DND-41 (cell line): ENCODE measurements around the gene DCBLD2.

Experiments
- EZH2 ChIP-seq: IDR thresholded peaks from 3 replicates; pipeline ENCODE4 v1.6.1; 2012; ENCODE audit warnings: borderline replicate concordance, low read depth, mild to moderate bottlenecking, moderate library complexity, low read length, inconsistent platforms; ENCODE audit not compliant: severe bottlenecking
- TF ChIP-seq, protein P1 (sequence below): IDR thresholded peaks from 2 replicates; pipeline ENCODE4 v1.5.1; 2012; ENCODE audit warnings: borderline replicate concordance, low read length, moderate library complexity, mild to moderate bottlenecking; ENCODE audit not compliant: poor library complexity, severe bottlenecking; ENCODE audit errors: extremely low read depth

DNA sequence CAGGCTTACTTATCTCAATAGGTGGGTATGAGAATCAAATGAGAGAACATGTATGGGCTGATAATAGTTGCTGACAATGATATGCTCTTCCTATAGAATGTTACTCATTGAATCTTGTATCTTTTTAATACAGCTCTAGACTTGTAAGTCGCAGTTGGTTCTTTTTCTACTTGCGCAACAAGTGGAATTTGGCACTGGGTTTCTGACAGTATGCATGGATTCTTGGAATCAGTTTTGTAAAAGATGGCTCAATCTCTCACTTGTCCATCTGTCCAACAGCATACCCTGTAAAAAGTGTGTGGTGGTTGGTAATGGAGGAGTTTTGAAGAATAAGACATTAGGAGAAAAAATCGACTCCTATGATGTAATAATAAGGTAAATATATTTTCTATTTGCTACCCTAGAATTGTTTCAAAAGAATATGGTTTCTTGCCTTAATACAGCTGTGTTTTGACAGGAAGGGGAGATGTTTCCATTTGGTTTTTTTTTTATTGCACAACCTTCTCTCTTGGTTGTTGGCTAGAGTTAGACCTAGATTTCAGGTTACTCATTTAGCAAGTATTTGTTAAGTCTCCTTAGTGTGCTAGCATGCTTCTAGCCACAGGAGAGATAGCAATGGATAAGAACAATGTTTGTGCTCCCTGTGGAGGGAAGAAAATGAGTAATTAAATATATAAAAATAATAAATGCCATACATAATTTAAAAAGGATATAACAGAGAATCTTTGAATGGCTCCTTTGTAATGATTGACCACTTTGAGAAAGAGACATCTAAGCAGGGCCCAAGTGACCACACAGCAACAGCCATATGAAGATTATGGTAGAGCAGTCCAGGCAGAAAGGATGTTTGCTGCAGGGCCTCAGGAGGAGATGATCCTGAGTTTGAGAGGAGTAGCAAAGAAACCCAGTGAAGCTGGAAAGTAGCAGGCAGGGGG, 116.6 kb downstream of the DCBLD2 start:
- TF ChIP-seq, protein P1, sequence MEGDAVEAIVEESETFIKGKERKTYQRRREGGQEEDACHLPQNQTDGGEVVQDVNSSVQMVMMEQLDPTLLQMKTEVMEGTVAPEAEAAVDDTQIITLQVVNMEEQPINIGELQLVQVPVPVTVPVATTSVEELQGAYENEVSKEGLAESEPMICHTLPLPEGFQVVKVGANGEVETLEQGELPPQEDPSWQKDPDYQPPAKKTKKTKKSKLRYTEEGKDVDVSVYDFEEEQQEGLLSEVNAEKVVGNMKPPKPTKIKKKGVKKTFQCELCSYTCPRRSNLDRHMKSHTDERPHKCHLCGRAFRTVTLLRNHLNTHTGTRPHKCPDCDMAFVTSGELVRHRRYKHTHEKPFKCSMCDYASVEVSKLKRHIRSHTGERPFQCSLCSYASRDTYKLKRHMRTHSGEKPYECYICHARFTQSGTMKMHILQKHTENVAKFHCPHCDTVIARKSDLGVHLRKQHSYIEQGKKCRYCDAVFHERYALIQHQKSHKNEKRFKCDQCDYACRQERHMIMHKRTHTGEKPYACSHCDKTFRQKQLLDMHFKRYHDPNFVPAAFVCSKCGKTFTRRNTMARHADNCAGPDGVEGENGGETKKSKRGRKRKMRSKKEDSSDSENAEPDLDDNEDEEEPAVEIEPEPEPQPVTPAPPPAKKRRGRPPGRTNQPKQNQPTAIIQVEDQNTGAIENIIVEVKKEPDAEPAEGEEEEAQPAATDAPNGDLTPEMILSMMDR, result no peak
- TF ChIP-seq EZH2, result no peak
